ENCODE results near the gene MOGAT2.

DNA sequence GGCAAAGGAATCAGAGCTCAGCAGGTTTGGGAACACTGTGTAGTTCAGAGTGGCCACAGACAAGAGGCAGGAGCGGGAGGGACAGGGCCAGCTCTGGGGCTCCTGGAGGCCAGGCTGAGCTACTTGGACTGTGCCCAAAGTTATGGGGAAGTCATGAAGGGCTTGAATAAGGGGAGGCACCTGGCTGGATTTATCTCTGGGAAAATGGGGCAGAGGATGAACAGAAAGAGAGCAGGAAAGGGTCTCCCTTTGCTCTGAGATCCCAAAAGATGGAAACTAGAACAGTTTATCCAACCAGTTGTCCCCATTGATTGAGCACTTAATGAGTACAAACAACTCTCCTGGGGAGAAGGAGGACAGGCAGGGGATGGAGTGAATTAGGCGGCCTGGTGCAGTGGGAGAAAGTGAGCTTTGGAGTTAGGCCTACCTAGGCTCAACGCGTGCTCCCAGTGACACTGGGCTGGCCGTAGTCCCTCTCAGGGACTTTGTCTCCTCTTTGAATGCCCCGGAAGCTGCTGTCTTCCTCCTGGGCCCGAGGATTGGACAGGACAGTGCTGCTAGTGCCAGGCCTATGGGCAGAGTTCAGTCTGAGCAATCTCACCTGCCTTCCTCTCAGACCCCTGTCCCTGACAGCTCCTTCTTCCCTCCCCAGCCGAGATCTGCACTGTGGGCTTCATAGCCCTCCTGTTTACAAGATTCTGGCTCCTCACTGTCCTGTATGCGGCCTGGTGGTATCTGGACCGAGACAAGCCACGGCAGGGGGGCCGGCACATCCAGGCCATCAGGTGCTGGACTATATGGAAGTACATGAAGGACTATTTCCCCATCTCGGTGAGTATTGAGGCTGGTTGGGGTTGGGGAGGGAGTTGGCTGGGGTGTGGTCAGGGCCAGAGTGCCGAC lies 2.0 kb downstream of the MOGAT2 start:
- TF ChIP-seq, protein P1, sequence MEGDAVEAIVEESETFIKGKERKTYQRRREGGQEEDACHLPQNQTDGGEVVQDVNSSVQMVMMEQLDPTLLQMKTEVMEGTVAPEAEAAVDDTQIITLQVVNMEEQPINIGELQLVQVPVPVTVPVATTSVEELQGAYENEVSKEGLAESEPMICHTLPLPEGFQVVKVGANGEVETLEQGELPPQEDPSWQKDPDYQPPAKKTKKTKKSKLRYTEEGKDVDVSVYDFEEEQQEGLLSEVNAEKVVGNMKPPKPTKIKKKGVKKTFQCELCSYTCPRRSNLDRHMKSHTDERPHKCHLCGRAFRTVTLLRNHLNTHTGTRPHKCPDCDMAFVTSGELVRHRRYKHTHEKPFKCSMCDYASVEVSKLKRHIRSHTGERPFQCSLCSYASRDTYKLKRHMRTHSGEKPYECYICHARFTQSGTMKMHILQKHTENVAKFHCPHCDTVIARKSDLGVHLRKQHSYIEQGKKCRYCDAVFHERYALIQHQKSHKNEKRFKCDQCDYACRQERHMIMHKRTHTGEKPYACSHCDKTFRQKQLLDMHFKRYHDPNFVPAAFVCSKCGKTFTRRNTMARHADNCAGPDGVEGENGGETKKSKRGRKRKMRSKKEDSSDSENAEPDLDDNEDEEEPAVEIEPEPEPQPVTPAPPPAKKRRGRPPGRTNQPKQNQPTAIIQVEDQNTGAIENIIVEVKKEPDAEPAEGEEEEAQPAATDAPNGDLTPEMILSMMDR (IDR thresholded peaks at IDR 0.05 in 2 of 3, conservative IDR thresholded peaks at IDR 0.05 in 1 of 3; ENCODE audit: borderline replicate concordance in 1 of 3, insufficient read depth in 1 of 3, low read depth in 2 of 3, low read length in 2 of 3), result no peak
- TF ChIP-seq ZNF274 (IDR thresholded peaks at IDR 0.05; ENCODE audit: low read depth, low read length), result no peak
- TF ChIP-seq SP1 (IDR thresholded peaks at IDR 0.05; ENCODE audit: low read depth), result no peak
- no peak for TF ChIP-seq POLR2AphosphoS5 (IDR thresholded peaks at IDR 0.05; ENCODE audit: low read depth, low read length)
- no peak for TF ChIP-seq POLR2A (IDR thresholded peaks at IDR 0.05; ENCODE audit: borderline replicate concordance, extremely low read depth, insufficient read depth, insufficient read length)
- TF ChIP-seq EZH2phosphoT487 (IDR thresholded peaks at IDR 0.05; ENCODE audit: borderline replicate concordance), result no peak
- no peak for TF ChIP-seq SIN3A (IDR thresholded peaks at IDR 0.05; ENCODE audit: low read depth)
- TF ChIP-seq ELF1 (IDR thresholded peaks at IDR 0.05; ENCODE audit: borderline replicate concordance, low read depth), result no peak
- TF ChIP-seq JUND (IDR thresholded peaks at IDR 0.05), result no peak
- TF ChIP-seq CEBPB (IDR thresholded peaks at IDR 0.05; ENCODE audit: low read depth), result no peak
- no peak for TF ChIP-seq SRF (IDR thresholded peaks at IDR 0.05; ENCODE audit: low read depth)
